Measurements from ENCODE around the gene CAND2. TPM values are rescaled to one million over a fixed set of nuclear protein-coding genes. Genes with fewer than 3 reads are reported as not detected.
"Not testable (repeated sequence)": the region's sequence is repeated elsewhere in the genome, so short reads cannot be mapped to it uniquely, and the experiment has no call there.

Gene CAND2
- total RNA-seq, 4 donors from 2014 or later, result 1.0 to 1.4 (median 1.3) TPM

GRCh38 chr3:12879191-12879815, 82.8 kb downstream of the CAND2 start:
- Histone ChIP-seq H3K9me3 (no peaks in the 10 kb centered on the region), H3K27ac (no peak overlapping the region), H3K27me3 (peaks cover 9% of the 10 kb centered on the region), H3K36me3 (no peaks in the 10 kb centered on the region), H3K4me3 (no peak overlapping the region), H3K4me1 (peaks cover 16% of the 10 kb centered on the region)
- TF ChIP-seq CTCF (IDR thresholded peaks at IDR 0.05), result no peak
- TF ChIP-seq POLR2A (IDR thresholded peaks at IDR 0.05), result no peak
- no peak for TF ChIP-seq POLR2AphosphoS5 (IDR thresholded peaks at IDR 0.05)
- no peak for DNase-seq (ENCODE audit: low spot score in 2 of 2)
- WGBS, result 96% methylated on average over 3 of the region's 5 CpGs

- WGBS, result 98% methylated on average over 12 of the region's 12 CpGs
- H3K4me1 ChIP-seq, result not testable (repeated sequence)
Observed at GRCh38 chr3:12881858-12882257, 85.4 kb downstream of the CAND2 start.

DNA sequence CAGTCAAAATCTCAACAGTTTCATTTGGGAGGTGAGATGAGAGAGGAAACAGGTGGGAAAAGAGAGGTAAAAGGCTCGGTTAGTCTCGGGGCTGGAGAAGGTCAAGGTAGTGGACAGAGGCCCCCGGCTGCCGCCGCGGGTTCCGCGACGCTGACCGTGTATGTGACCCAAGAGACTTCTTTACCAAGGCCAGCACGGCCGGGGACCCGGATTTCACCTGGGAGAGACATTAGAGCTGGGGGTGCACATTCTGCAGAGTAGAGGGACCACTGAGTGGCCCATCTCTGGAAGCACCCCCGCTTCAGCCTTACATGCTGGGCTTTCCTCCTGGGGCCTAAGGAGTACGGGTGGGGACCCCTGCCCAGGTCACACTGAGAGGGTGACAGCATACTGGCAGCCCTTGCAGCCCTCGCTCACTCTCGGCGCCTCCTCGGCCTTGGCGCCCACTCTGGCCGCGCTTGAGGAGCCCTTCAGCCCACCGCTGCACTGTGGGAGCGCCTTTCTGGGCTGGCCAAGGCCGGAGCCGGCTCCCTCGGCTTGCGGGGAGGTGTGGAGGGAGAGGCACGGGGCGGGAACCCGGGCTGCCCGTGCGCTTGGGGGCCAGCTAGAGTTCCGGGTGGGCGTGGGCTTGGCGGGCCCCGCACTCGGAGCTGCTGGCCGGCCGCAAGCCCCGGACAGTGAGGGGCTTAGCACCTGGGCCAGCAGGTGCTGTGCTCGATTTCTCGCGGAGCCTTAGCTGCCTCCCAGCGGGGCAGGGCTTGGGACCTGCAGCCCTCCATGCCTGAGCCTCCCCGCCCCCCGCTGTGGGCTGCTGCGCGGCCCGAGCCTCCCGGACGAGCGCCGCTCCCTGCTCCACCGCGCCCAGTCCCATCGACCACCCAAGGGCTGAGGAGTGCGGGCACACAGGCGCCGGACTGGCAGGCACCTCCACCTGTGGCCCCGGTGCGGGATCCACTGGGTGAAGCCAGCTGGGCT, 86.1 kb downstream of the CAND2 start:
- no peak for TF ChIP-seq POLR2A (IDR thresholded peaks at IDR 0.05)
- TF ChIP-seq POLR2AphosphoS5 (IDR thresholded peaks at IDR 0.05), result no peak
- no peak for TF ChIP-seq EP300 (IDR thresholded peaks at IDR 0.05)
- TF ChIP-seq CTCF (IDR thresholded peaks at IDR 0.05), result no peak
- DNase-seq (ENCODE audit: low spot score in 2 of 2), result no peak
- H3K27me3 ChIP-seq, result peaks cover 7% of the 10 kb centered on the region
- no peaks in the 10 kb centered on the region for H3K9me3 ChIP-seq
- 93% methylated on average over 24 of the region's 62 CpGs for WGBS
- H3K27ac ChIP-seq, result no peak overlapping the region
- peaks cover 7% of the 10 kb centered on the region for H3K4me1 ChIP-seq
- no peaks in the 10 kb centered on the region for H3K36me3 ChIP-seq
- no peak overlapping the region for H3K4me3 ChIP-seq

More at GRCh38 chr3:12881858-12882257, 85.4 kb downstream of the CAND2 start:
- not testable (repeated sequence) for DNase-seq (ENCODE audit: low spot score in 2 of 2); H3K36me3 ChIP-seq; H3K4me3 ChIP-seq; H3K27ac ChIP-seq; H3K9me3 ChIP-seq; H3K27me3 ChIP-seq

DNA sequence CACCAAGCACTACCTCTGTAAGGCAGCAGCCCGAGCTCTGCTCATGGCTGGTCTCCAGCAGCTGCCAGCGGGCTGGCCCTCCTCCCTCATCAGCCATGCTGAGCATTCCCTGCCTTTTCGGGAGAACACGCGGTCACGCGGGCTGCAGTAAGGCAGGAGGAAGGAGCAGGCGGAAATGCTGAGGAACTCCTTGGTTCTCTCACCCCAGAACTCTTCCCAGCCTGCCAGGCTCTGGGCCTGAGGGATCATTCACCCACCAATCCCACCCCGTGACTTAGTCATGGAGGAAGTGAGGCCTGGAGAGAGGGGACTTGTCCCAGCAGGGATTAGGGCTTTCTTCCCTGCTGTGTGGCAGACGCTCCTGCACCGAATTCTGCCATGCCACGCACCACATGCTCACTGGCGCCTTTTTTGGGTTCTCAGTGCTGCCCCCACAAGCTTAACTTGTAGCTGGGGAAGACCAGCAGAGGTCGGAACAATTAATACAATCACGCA, 87.8 kb downstream of the CAND2 start:
- H3K27me3 ChIP-seq, result peaks cover 7% of the 10 kb centered on the region
- no peaks in the 10 kb centered on the region for H3K36me3 ChIP-seq
- H3K27ac ChIP-seq, result no peak overlapping the region
- H3K9me3 ChIP-seq, result no peaks in the 10 kb centered on the region
- DNase-seq (ENCODE audit: low spot score in 2 of 2), result no peak
- TF ChIP-seq EP300 (IDR thresholded peaks at IDR 0.05) (no peak), POLR2A (IDR thresholded peaks at IDR 0.05) (no peak), POLR2AphosphoS5 (IDR thresholded peaks at IDR 0.05) (no peak), CTCF (IDR thresholded peaks at IDR 0.05) (no peak)
- H3K4me1 ChIP-seq, result peaks cover 7% of the 10 kb centered on the region
- WGBS, result 59% methylated on average over 11 of the region's 15 CpGs
- no peak overlapping the region for H3K4me3 ChIP-seq

Other genes with a start within 250 kb of the CAND2 start
- gene MKRN2, start 239.6 kb upstream of the CAND2 start, total RNA-seq, result 10 to 100 TPM; 23.4 to 26.6 (median 24.6) TPM
- gene RAF1, start 132.6 kb upstream of the CAND2 start, total RNA-seq, result 100 to 1,000 TPM in 3 of 4 donors, 10 to 100 TPM in 1; 96.3 to 155 (median 123) TPM
- gene TMEM40, start 37.4 kb upstream of the CAND2 start, total RNA-seq, result 10 to 100 TPM; 47.7 to 82.2 (median 63.8) TPM
- gene RPL32, start 44.9 kb downstream of the CAND2 start, total RNA-seq, result 1,000 to 10,000 TPM; 1,159 to 2,367 (median 1,696) TPM